HL-60 (cell line): ENCODE measurements around the gene MACC1.
"Not testable (repeated sequence)": the region's sequence is repeated elsewhere in the genome, so short reads cannot be mapped to it uniquely, and the experiment has no call there.

Experiments
- DNase-seq, 2 experiments: peaks; one replicate each; pipeline ENCODE4 v3.0.0-alpha.2; 2010 to 2020; ENCODE audit warnings: low read depth in 1 of 2, low spot score in 1 of 2
- H3K27ac ChIP-seq: fragments of 250-450 bp; sonication (Bioruptor Pico); replicated peaks from 2 replicates; pipeline ENCODE4 v1.5.1; 2020; ENCODE audit warnings: mild to moderate bottlenecking, moderate library complexity
- H3K27me3 ChIP-seq: fragments of 250-450 bp; sonication (Bioruptor Pico); 2 replicates; pipeline ENCODE4 v1.5.1; 2021; ENCODE audit warnings: mild to moderate bottlenecking, moderate library complexity; ENCODE audit not compliant: insufficient read depth, poor library complexity, severe bottlenecking
- H3K4me3 ChIP-seq: replicated peaks from 2 replicates; pipeline ENCODE4 v1.5.1; 2011; ENCODE audit warnings: mild to moderate bottlenecking, control low read depth, low read length; ENCODE audit not compliant: insufficient read depth
- GABPA ChIP-seq: IDR thresholded peaks from 2 replicates; pipeline ENCODE4 v1.6.1; 2012; ENCODE audit warnings: low read depth
- POLR2AphosphoS5 ChIP-seq: IDR thresholded peaks from 2 replicates; pipeline ENCODE4 v1.6.1; 2012; ENCODE audit warnings: low read depth
- SPI1 ChIP-seq: IDR thresholded peaks from 2 replicates; pipeline ENCODE4 v1.6.1; 2012; ENCODE audit warnings: low read depth, mild to moderate bottlenecking, borderline replicate concordance
- TF ChIP-seq, protein P1 (sequence below): IDR thresholded peaks from 2 replicates; pipeline ENCODE4 v1.6.1; 2012; ENCODE audit warnings: low read depth; ENCODE audit not compliant: insufficient replicate concordance
- TF ChIP-seq, protein P2 (sequence below): IDR thresholded peaks from one replicate; pipeline ENCODE4 v1.5.1; 2011; ENCODE audit warnings: low read length, control low read depth, inconsistent platforms; ENCODE audit not compliant: insufficient read depth

Gene MACC1

DNA sequence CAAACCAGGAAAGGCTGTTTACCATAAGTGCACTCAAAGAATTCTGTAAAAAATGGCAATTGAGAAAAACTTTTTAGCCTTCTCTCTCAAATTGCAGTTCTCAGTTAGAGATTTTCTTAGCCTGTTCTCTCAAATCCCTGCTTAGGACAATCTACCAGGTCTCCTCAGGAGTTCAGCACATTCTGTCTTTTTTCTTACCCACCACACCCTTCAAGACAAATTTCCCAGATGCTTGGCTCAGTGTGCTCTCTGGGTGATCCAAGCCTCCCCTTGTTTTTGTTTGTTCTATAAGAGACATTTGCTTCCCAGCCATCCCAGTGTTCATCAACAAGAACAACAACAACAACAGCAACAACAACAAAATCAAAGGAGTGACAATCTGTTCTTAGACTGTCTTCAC is 87.3 kb downstream of the MACC1 start:
- TF ChIP-seq, protein P1, sequence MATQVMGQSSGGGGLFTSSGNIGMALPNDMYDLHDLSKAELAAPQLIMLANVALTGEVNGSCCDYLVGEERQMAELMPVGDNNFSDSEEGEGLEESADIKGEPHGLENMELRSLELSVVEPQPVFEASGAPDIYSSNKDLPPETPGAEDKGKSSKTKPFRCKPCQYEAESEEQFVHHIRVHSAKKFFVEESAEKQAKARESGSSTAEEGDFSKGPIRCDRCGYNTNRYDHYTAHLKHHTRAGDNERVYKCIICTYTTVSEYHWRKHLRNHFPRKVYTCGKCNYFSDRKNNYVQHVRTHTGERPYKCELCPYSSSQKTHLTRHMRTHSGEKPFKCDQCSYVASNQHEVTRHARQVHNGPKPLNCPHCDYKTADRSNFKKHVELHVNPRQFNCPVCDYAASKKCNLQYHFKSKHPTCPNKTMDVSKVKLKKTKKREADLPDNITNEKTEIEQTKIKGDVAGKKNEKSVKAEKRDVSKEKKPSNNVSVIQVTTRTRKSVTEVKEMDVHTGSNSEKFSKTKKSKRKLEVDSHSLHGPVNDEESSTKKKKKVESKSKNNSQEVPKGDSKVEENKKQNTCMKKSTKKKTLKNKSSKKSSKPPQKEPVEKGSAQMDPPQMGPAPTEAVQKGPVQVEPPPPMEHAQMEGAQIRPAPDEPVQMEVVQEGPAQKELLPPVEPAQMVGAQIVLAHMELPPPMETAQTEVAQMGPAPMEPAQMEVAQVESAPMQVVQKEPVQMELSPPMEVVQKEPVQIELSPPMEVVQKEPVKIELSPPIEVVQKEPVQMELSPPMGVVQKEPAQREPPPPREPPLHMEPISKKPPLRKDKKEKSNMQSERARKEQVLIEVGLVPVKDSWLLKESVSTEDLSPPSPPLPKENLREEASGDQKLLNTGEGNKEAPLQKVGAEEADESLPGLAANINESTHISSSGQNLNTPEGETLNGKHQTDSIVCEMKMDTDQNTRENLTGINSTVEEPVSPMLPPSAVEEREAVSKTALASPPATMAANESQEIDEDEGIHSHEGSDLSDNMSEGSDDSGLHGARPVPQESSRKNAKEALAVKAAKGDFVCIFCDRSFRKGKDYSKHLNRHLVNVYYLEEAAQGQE, result no peak
- no peak for TF ChIP-seq SPI1
- TF ChIP-seq POLR2AphosphoS5, result no peak

DNA sequence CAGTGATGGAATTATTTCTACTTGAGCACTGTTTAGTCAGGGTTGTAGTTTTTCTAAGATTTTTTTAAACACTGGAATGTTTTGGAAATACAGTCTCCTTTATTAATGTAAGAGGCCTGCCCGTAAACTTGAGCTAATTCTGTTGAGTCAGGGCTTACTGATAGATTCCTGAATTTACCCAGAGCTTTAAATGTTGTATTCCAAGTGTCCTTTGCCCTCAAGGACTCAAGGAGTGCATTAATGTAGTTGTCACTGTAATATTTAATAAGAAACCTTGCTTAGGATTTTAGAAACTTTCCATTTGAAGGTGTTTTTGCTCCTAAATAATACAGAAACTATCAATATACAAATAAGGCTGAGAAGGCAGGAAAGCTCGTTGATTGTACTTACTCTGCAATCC is 89.2 kb downstream of the MACC1 start:
- TF ChIP-seq, protein P1, result no peak
- TF ChIP-seq SPI1 (no peak), POLR2AphosphoS5 (no peak), GABPA (no peak)
- TF ChIP-seq, protein P2, sequence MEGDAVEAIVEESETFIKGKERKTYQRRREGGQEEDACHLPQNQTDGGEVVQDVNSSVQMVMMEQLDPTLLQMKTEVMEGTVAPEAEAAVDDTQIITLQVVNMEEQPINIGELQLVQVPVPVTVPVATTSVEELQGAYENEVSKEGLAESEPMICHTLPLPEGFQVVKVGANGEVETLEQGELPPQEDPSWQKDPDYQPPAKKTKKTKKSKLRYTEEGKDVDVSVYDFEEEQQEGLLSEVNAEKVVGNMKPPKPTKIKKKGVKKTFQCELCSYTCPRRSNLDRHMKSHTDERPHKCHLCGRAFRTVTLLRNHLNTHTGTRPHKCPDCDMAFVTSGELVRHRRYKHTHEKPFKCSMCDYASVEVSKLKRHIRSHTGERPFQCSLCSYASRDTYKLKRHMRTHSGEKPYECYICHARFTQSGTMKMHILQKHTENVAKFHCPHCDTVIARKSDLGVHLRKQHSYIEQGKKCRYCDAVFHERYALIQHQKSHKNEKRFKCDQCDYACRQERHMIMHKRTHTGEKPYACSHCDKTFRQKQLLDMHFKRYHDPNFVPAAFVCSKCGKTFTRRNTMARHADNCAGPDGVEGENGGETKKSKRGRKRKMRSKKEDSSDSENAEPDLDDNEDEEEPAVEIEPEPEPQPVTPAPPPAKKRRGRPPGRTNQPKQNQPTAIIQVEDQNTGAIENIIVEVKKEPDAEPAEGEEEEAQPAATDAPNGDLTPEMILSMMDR, result no peak
- Histone ChIP-seq H3K4me3 (no peak overlapping the region), H3K27ac (no peak overlapping the region), H3K27me3 (no peaks in the 10 kb centered on the region)
- no peak for DNase-seq

More for the DNA sequence above, 87.3 kb downstream of the MACC1 start:
- H3K27me3 ChIP-seq, result no peaks in the 10 kb centered on the region
- no peak overlapping the region for H3K4me3 ChIP-seq
- no peak overlapping the region for H3K27ac ChIP-seq
- DNase-seq, result no peak

DNA sequence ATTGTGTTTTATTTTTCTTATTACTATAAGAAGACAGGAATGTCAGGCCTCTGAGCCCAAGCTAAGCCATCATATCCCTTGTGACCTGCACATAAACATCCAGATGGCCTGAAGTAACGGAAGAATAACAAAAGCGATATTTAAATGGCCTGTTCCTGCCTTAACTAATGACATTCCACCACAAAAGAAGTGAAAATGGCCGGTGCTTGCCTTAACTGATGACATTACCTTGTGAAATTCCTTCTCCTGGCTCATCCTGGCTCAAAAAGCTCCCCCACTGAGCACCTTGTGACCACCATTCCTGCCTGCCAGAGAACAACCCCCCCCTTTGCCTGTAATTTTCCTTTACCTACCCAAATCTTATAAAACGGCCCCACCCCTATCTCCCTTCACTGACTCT is 91.1 kb downstream of the MACC1 start:
- H3K27ac ChIP-seq, H3K27me3 ChIP-seq, DNase-seq, H3K4me3 ChIP-seq: not testable (repeated sequence)

DNA sequence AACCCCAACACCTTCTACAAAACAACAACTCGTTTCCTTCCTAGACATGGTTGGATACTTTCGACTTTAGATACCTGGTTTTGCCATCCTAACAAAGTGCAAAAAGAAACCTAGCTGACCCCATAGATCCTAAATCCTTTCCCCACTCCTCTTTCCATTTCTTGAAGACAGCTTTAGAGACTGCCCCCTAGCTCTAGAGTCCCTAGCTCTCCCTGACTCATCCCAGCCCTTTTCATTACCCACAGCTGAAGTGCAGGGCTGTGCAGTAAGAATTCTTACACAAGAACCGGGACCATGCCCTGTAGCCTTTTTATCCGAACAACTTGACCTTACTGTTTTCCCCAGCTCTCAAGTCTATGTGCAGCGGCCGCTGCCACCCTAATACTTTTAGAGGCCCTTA is 93.1 kb downstream of the MACC1 start:
- H3K27ac ChIP-seq, H3K27me3 ChIP-seq, DNase-seq, H3K4me3 ChIP-seq: not testable (repeated sequence)

DNA sequence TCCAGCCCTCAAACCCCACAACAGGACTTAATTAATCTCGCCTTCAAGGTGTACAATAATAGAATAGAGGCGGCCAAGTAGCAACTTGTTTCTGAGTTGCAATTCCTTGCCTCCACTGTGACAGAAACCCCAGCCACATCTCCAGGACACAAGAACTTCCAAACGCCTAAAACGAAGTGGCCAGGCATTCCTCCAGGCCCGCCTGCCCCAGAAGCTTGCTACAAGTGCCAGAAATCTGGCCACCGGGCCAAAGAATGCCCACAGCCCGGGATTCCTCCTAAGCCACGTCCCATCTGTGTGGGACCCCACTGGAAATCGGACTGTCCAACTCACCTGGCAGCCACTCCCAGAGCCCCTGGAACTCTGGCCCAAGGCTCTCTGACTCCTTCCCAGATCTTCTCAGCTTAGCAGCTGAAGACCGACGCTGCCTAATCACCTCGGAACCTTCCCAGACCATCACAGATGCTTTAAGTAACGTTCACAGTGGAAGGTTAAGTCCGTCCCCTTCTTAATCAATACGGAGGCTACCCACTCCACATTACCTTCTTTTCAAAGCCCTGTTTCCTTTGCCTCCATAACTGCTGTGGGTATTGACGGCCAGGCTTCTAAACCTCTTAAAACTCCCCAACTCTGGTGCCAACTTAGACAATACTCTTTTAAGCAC is 94.4 kb downstream of the MACC1 start:
- H3K27ac ChIP-seq, H3K27me3 ChIP-seq, DNase-seq, H3K4me3 ChIP-seq: not testable (repeated sequence)

DNA sequence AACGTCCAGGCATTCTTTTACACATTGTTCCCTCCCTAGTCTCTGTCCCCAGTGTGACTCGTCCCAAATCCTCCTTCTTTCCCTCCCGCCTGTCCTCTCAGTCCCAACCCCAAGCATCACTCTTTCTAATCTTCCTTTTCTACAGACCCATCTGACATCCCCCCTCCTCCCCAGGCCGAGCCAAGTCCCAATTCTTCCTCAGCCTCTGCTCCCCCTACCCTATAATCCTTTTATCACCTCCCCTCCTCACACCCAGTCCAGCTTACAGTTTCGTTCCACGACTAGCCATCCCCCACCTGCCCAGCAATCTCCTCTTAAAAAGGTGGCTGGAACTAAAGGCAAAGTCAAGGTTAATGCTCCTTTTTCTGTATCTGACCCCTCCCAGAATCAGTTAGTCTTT is 95.1 kb downstream of the MACC1 start:
- TF ChIP-seq POLR2AphosphoS5 (no peak), SPI1 (no peak), GABPA (no peak)
- TF ChIP-seq, protein P2, result no peak
- TF ChIP-seq, protein P1, result no peak
- H3K4me3 ChIP-seq, result no peak overlapping the region

More for the DNA sequence above, 95.1 kb downstream of the MACC1 start:
- no peaks in the 10 kb centered on the region for H3K27me3 ChIP-seq
- DNase-seq, result no peak
- no peak overlapping the region for H3K27ac ChIP-seq
